HEK293 (cell line): ENCODE measurements around the gene RIPK3.

Source experiments
- CTCF ChIA-PET: fragments of 350-600 bp; formaldehyde crosslinking; extraction: SDS; loops from one replicate; lab custom pipeline; 2021; ENCODE audit warnings: antibody characterized with exemption; lab: Yijun Ruan, JAX
- POLR2A ChIA-PET: fragments of 300-600 bp; formaldehyde crosslinking; extraction: SDS; loops from one replicate; lab custom pipeline; 2020; ENCODE audit warnings: antibody characterized with exemption, inconsistent platforms; lab: Yijun Ruan, JAX
- H3K27ac ChIP-seq: fragments of 200-500 bp; sonication (Bioruptor generic); 2 replicates; pipeline ENCODE4 v1.5.1; 2014; ENCODE audit warnings: low read depth, low read length, control low read depth, inconsistent platforms; ENCODE audit errors: extremely low read depth
- H3K36me3 ChIP-seq, 2 experiments: fragments of 200-500 bp in 1 of 2; sonication (Bioruptor generic) in 1 of 2; 1 replicate in 1 of 2; 2 replicates in 1 of 2; pipeline ENCODE4 v1.5.1; 2014 to 2017; ENCODE audit warnings: inconsistent platforms in 2 of 2, low read length in 2 of 2; ENCODE audit not compliant: control insufficient read depth in 2 of 2, insufficient read depth in 1 of 2
- H3K4me1 ChIP-seq: fragments of 200-500 bp; sonication (Bioruptor generic); 2 replicates; pipeline ENCODE4 v1.5.1; 2014; ENCODE audit warnings: mild to moderate bottlenecking, low read length, inconsistent platforms; ENCODE audit not compliant: control insufficient read depth, insufficient read depth
- H3K4me3 ChIP-seq: 2 replicates; pipeline ENCODE4 v1.5.1; 2011; ENCODE audit warnings: low read depth, mild to moderate bottlenecking, control low read depth, low read length, moderate library complexity
- H3K9me3 ChIP-seq: fragments of 200-500 bp; sonication (Bioruptor generic); 2 replicates; pipeline ENCODE4 v1.5.1; 2014; ENCODE audit warnings: low read depth, low read length, inconsistent platforms; ENCODE audit not compliant: control insufficient read depth, insufficient read depth
- BCL11A ChIP-seq: fragments of 450-650 bp; formaldehyde crosslinking; IDR thresholded peaks from 2 replicates; pipeline ENCODE4 v1.5.1; 2016; ENCODE audit warnings: low read depth, missing biosample characterization, missing genetic modification characterization
- FEZF1 ChIP-seq: fragments of 450-650 bp; formaldehyde crosslinking; IDR thresholded peaks from 2 replicates; pipeline ENCODE4 v1.5.1; 2016; ENCODE audit warnings: missing biosample characterization, missing genetic modification characterization
- GFI1B ChIP-seq: fragments of 450-650 bp; formaldehyde crosslinking; IDR thresholded peaks from 2 replicates; pipeline ENCODE4 v1.5.1; 2016; ENCODE audit warnings: missing biosample characterization, missing genetic modification characterization
- KLF8 ChIP-seq: fragments of 450-650 bp; formaldehyde crosslinking; IDR thresholded peaks from 2 replicates; pipeline ENCODE4 v1.5.1; 2016; ENCODE audit warnings: missing biosample characterization, missing genetic modification characterization
- SCRT2 ChIP-seq: fragments of 450-650 bp; formaldehyde crosslinking; IDR thresholded peaks from 2 replicates; pipeline ENCODE4 v1.5.1; 2016; ENCODE audit warnings: missing biosample characterization, missing genetic modification characterization
- ZBTB1 ChIP-seq: fragments of 450-650 bp; formaldehyde crosslinking; IDR thresholded peaks from 2 replicates; pipeline ENCODE4 v1.5.1; 2016; ENCODE audit warnings: missing biosample characterization, missing genetic modification characterization
- ZBTB49 ChIP-seq: fragments of 450-650 bp; formaldehyde crosslinking; IDR thresholded peaks from 2 replicates; pipeline ENCODE4 v1.5.1; 2016; ENCODE audit warnings: missing biosample characterization, missing genetic modification characterization, low read depth
- ZNF10 ChIP-seq: fragments of 450-650 bp; formaldehyde crosslinking; IDR thresholded peaks from 2 replicates; pipeline ENCODE4 v1.5.1; 2017; ENCODE audit warnings: missing biosample characterization, missing genetic modification characterization
- ZNF121 ChIP-seq: fragments of 450-650 bp; formaldehyde crosslinking; IDR thresholded peaks from 2 replicates; pipeline ENCODE4 v1.5.1; 2016; ENCODE audit warnings: missing biosample characterization, missing genetic modification characterization
- ZNF138 ChIP-seq: fragments of 450-650 bp; formaldehyde crosslinking; IDR thresholded peaks from 2 replicates; pipeline ENCODE4 v1.5.1; 2016; ENCODE audit warnings: missing biosample characterization, missing genetic modification characterization, borderline replicate concordance
- ZNF146 ChIP-seq: fragments of 450-650 bp; formaldehyde crosslinking; IDR thresholded peaks from 2 replicates; pipeline ENCODE4 v1.5.1; 2016; ENCODE audit warnings: missing biosample characterization, missing genetic modification characterization
- ZNF16 ChIP-seq: fragments of 450-650 bp; formaldehyde crosslinking; IDR thresholded peaks from 2 replicates; pipeline ENCODE4 v1.5.1; 2016; ENCODE audit warnings: low read depth, missing biosample characterization, missing genetic modification characterization
- ZNF214 ChIP-seq: fragments of 450-650 bp; formaldehyde crosslinking; IDR thresholded peaks from 2 replicates; pipeline ENCODE4 v1.5.1; 2017; ENCODE audit warnings: missing biosample characterization, mild to moderate bottlenecking, missing genetic modification characterization, borderline replicate concordance
- ZNF221 ChIP-seq: fragments of 450-650 bp; formaldehyde crosslinking; IDR thresholded peaks from 2 replicates; pipeline ENCODE4 v1.5.1; 2017; ENCODE audit warnings: missing biosample characterization, missing genetic modification characterization, borderline replicate concordance
- ZNF248 ChIP-seq: fragments of 450-650 bp; formaldehyde crosslinking; IDR thresholded peaks from 2 replicates; pipeline ENCODE4 v1.5.1; 2017; ENCODE audit warnings: missing biosample characterization, missing genetic modification characterization
- ZNF350 ChIP-seq: fragments of 450-650 bp; formaldehyde crosslinking; IDR thresholded peaks from 2 replicates; pipeline ENCODE4 v1.5.0; 2017; ENCODE audit warnings: missing biosample characterization, mild to moderate bottlenecking, missing genetic modification characterization
- ZNF391 ChIP-seq: fragments of 450-650 bp; formaldehyde crosslinking; IDR thresholded peaks from 2 replicates; pipeline ENCODE4 v1.5.1; 2016; ENCODE audit warnings: low read depth, missing biosample characterization, missing genetic modification characterization, borderline replicate concordance
- ZNF48 ChIP-seq: fragments of 450-650 bp; formaldehyde crosslinking; IDR thresholded peaks from 2 replicates; pipeline ENCODE4 v1.5.1; 2016; ENCODE audit warnings: missing biosample characterization, missing genetic modification characterization
- ZNF518A ChIP-seq: fragments of 450-650 bp; formaldehyde crosslinking; conservative IDR thresholded peaks from 2 replicates; pipeline ENCODE4 v1.5.1; 2016; ENCODE audit warnings: low read depth, missing biosample characterization, missing genetic modification characterization
- ZNF639 ChIP-seq: fragments of 450-650 bp; formaldehyde crosslinking; IDR thresholded peaks from 2 replicates; pipeline ENCODE4 v1.5.1; 2016; ENCODE audit warnings: missing biosample characterization, missing genetic modification characterization
- ZNF768 ChIP-seq: fragments of 450-650 bp; formaldehyde crosslinking; IDR thresholded peaks from 2 replicates; pipeline ENCODE4 v1.5.1; 2018; ENCODE audit warnings: missing biosample characterization, mild to moderate bottlenecking, missing genetic modification characterization
- ZNF791 ChIP-seq: fragments of 450-650 bp; formaldehyde crosslinking; IDR thresholded peaks from 2 replicates; pipeline ENCODE4 v1.5.1; 2016; ENCODE audit warnings: missing biosample characterization, missing genetic modification characterization
- ZNF843 ChIP-seq: fragments of 450-650 bp; formaldehyde crosslinking; IDR thresholded peaks from 2 replicates; pipeline ENCODE4 v1.5.1; 2016; ENCODE audit warnings: missing biosample characterization, missing genetic modification characterization
- TF ChIP-seq, protein P1 (sequence below): fragments of 450-650 bp; formaldehyde crosslinking; IDR thresholded peaks from 2 replicates; pipeline ENCODE4 v1.5.1; 2017; ENCODE audit warnings: missing biosample characterization, mild to moderate bottlenecking, missing genetic modification characterization, moderate library complexity
- TF ChIP-seq, protein P2 (sequence below): fragments of 450-650 bp; formaldehyde crosslinking; IDR thresholded peaks from 2 replicates; pipeline ENCODE4 v1.5.1; 2016; ENCODE audit warnings: missing biosample characterization, missing genetic modification characterization

RIPK3 gene

GRCh38 chr14:24366721-24367513 is 27.1 kb upstream of the RIPK3 start:
- H3K36me3 ChIP-seq: peaks cover 0 to 21% of the 10 kb centered on the region in 2 experiments; a peak in 2 of 3 replicates
- CTCF ChIA-PET: interaction anchor here (0.6 to 2.3 kb wide), 21 partner anchors 11 to 124 kb away, joined by 3 to 96 read pairs (median 7); partner anchors contain the start of genes CBLN3, KHNYN, SDR39U1 and TINF2
- H3K27ac ChIP-seq: peak overlapping the region; percentile 97
- H3K4me3 ChIP-seq: peak overlapping the region; percentile 39
- no peaks in the 10 kb centered on the region for H3K9me3 ChIP-seq
- POLR2A ChIA-PET: interaction anchor here (1.0 to 2.3 kb wide), 9 partner anchors 11 to 96 kb away, joined by 3 to 45 read pairs (median 4); partner anchors contain the start of genes CBLN3, KHNYN, NYNRIN and RABGGTA
- peaks cover 12% of the 10 kb centered on the region for H3K4me1 ChIP-seq
- TF ChIP-seq, protein P1, sequence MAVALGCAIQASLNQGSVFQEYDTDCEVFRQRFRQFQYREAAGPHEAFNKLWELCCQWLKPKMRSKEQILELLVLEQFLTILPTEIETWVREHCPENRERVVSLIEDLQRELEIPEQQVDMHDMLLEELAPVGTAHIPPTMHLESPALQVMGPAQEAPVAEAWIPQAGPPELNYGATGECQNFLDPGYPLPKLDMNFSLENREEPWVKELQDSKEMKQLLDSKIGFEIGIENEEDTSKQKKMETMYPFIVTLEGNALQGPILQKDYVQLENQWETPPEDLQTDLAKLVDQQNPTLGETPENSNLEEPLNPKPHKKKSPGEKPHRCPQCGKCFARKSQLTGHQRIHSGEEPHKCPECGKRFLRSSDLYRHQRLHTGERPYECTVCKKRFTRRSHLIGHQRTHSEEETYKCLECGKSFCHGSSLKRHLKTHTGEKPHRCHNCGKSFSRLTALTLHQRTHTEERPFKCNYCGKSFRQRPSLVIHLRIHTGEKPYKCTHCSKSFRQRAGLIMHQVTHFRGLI (tag by site-specific recombination): no peak
- TF ChIP-seq ZNF518A (tag by site-specific recombination): peak; percentile 19
- TF ChIP-seq ZNF214: no peak
- no peak for TF ChIP-seq ZNF248 (tag by site-specific recombination)
- TF ChIP-seq, protein P2, sequence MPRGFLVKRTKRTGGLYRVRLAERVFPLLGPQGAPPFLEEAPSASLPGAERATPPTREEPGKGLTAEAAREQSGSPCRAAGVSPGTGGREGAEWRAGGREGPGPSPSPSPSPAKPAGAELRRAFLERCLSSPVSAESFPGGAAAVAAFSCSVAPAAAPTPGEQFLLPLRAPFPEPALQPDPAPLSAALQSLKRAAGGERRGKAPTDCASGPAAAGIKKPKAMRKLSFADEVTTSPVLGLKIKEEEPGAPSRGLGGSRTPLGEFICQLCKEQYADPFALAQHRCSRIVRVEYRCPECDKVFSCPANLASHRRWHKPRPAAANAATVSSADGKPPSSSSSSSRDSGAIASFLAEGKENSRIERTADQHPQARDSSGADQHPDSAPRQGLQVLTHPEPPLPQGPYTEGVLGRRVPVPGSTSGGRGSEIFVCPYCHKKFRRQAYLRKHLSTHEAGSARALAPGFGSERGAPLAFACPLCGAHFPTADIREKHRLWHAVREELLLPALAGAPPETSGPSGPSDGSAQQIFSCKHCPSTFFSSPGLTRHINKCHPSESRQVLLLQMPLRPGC: 0 out of 2 replicates have a peak, but pooled peaks have one; percentile 13
- TF ChIP-seq ZNF221: no peak
- peak; percentile 39; the same call in 1 of the 2 replicates for TF ChIP-seq ZNF391
- peak; percentile 95 for TF ChIP-seq KLF8 (tag by site-specific recombination)
- TF ChIP-seq ZBTB49 (tag by site-specific recombination): 0 out of 2 replicates have a peak, but pooled peaks have one; percentile 51
- TF ChIP-seq ZNF10: no peak
- no peak for TF ChIP-seq ZNF791 (tag by site-specific recombination)
- TF ChIP-seq ZBTB1 (tag by site-specific recombination): no peak
- TF ChIP-seq BCL11A (tag by site-specific recombination): peak; percentile 48; the same call in 1 of the 2 replicates
- TF ChIP-seq FEZF1 (tag by site-specific recombination): no peak
- peak; percentile 3; the same call in 1 of the 2 replicates for TF ChIP-seq ZNF146 (tag by site-specific recombination)
- TF ChIP-seq ZNF48 (tag by site-specific recombination): no peak
- TF ChIP-seq ZNF121: 0 out of 2 replicates have a peak, but pooled peaks have one; percentile 76
- no peak for TF ChIP-seq ZNF350 (tag by site-specific recombination)
- TF ChIP-seq SCRT2 (tag by site-specific recombination): peak; percentile 99
- no peak for TF ChIP-seq ZNF843
- no peak for TF ChIP-seq ZNF16 (tag by site-specific recombination)
- peak; percentile 41; the same call in 1 of the 2 replicates for TF ChIP-seq GFI1B
- TF ChIP-seq ZNF639 (tag by site-specific recombination): peak; percentile 59; the same call in 1 of the 2 replicates
- no peak for TF ChIP-seq ZNF768 (tag by site-specific recombination)
- TF ChIP-seq ZNF138: no peak
